ENCODE measurements around the gene RPL28.
A peak's percentile ranks its signal among the peaks of the same experiment; 100 is the strongest.

Gene RPL28

DNA sequence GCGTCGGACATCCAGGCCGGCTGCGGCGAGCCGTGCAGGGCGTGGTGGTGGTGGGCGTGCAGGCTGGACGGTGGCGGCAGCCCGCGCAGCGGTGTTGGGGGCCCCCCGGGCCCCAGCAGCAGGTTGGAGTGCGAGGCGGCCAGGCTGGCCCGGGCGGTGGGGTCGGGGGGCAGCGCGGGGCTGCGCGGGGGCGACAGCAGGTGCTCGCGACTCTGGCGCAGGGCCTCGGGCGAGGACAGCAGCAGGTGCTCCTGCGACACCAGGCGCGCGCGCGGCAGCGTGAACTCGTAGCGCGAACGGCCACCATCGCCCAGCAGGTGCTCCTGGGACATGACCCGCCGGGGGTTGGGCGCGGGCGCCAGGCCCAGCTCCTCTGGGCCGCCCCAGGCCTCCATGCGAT, 47.6 kb downstream of the RPL28 start:
- Mint-ChIP-seq H3K4me1 (no peaks in the 10 kb centered on the region), H3K4me3 (no peak overlapping the region), H3K27ac (no peak overlapping the region), H3K27me3 (peaks cover 65% of the 10 kb centered on the region), H3K36me3 (peaks cover 1% of the 10 kb centered on the region), H3K9me3 (peaks cover 7% of the 10 kb centered on the region)
- CTCF ChIA-PET = no interaction called here
- DNase-seq = no peak

DNA sequence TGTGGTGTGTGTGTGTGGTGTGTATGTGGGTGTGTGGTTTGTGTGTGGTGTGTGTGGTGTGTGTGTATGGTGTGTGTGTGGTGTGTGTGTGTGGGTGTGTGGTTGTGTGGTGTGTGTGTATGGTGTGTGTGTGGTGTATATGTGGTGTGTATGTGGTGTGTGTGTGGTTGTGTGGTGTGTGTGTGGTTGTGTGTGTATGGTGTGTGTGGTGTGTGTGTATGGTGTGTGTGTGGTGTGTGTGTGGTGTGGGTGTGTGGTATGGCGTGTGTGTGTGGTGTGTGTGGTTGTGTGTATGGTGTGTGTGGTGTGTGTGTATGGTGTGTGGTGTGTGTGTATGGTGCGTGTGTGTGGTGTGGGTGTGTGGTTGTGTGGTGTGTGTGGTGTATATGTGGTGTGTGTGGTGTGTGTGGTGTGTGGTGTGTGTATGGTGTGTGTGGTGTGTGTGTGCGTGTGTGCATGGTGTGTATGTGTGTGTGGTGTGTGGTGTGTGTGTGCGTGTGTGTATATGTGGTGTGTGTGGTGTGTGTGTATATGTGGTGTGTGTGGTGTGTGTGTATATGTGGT, 48.7 kb downstream of the RPL28 start:
- peaks cover 7% of the 10 kb centered on the region for H3K9me3 Mint-ChIP-seq
- no peaks in the 10 kb centered on the region for H3K4me1 Mint-ChIP-seq
- H3K36me3 Mint-ChIP-seq = peaks cover 1% of the 10 kb centered on the region
- H3K4me3 Mint-ChIP-seq = no peak overlapping the region
- peaks cover 65% of the 10 kb centered on the region for H3K27me3 Mint-ChIP-seq
- DNase-seq = no peak
- CTCF ChIA-PET = no interaction called here
- H3K27ac Mint-ChIP-seq = no peak overlapping the region

DNA sequence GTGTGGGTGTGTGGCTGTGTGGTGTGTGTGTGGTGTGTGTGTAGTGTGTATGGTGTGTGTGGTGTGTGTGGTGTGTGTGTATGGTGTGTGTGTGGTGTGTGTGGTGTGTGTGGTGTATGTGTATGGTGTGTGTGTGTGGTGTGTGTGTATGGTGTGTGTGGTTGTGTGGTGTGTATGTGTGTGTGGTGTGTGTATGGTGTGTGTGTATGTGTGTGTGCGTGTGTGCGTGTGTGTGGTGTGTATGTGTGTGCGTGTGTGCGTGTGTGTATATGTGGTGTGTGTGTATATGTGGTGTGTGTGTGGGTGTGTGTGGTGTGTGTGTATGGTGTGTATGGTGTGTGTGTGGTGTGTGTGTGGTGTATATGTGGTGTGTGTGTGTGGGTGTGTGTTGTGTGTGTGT, 49.3 kb downstream of the RPL28 start:
- no peak for DNase-seq
- H3K4me1 Mint-ChIP-seq = no peaks in the 10 kb centered on the region
- H3K27ac Mint-ChIP-seq = no peak overlapping the region
- H3K4me3 Mint-ChIP-seq = no peak overlapping the region
- peaks cover 64% of the 10 kb centered on the region for H3K27me3 Mint-ChIP-seq
- CTCF ChIA-PET = no interaction called here
- H3K9me3 Mint-ChIP-seq = peaks cover 7% of the 10 kb centered on the region
- H3K36me3 Mint-ChIP-seq = peaks cover 1% of the 10 kb centered on the region

DNA sequence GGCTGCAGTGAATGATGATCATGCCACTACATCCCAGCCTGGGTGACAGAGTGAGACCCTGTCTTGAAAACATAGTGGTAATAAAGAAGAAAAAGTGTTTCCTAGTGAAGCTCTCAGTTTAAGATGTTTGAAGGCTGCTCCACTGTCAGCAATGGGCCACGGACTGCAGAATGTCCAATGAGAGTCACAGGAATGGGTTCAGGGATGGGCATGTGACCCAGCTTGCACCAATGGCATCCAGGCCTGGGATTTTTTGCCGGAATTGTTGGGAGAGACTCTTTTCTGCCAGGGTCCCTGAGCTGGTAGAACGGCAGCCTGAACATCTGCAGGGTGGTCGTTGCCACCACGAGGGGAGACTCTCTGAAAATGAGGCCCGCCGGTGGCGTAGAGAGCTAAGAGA, 51.1 kb downstream of the RPL28 start:
- H3K4me3 Mint-ChIP-seq = no peak overlapping the region
- DNase-seq = no peak
- CTCF ChIA-PET = interaction anchor here (1.0 to 1.3 kb wide), 3 partner anchors 17 to 276 kb away, joined by 3 to 8 read pairs (median 3); no protein-coding TSS in a partner anchor
- H3K27me3 Mint-ChIP-seq = peaks cover 66% of the 10 kb centered on the region
- H3K36me3 Mint-ChIP-seq = peaks cover 1% of the 10 kb centered on the region
- no peak overlapping the region for H3K27ac Mint-ChIP-seq
- H3K9me3 Mint-ChIP-seq = peaks cover 2% of the 10 kb centered on the region
- H3K4me1 Mint-ChIP-seq = peaks cover 12% of the 10 kb centered on the region

DNA sequence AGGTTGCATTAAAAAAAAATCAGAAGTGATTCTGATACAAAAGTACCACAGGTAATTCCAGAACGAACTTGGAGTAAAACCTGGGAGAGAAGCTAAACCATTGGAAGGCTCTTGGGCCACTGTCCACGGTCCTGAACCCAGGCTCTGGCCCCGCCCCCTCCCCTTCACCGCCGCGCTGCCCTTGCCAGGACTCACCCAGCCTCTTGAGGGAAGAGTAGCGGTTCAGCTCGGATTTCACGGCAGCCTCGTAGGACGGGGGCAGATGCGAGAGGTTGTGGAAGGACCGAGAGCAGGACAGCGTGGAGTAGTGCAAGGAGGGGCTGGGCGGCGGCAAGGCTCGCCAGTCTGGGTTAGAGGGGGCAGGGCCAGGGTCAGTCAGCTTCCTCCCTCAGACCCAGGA, 51.7 kb downstream of the RPL28 start:
- peak; percentile 62 for DNase-seq
- CTCF ChIA-PET = interaction anchor here (1.0 to 1.3 kb wide), 3 partner anchors 16 to 277 kb away, joined by 3 to 8 read pairs (median 3); no protein-coding TSS in a partner anchor

DNA sequence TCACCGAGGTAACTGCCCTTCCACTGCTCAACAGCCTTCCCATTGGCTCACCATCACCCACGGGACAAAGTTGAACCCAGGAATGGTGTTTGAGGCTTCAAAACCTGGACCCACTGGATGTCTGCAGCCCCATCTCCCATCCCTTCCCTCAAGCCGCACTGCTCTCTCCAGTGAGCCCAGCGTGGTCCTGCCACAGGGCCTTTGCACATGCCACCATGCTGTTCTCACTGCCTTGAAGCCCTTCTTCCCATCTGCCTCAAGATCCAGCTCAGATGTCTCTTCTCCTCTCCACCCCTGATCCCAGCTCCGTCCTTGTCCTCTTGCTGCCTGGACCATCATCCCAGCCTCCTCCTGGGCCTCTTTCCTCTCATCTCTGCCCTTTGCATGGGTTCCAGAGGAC, 53.3 kb downstream of the RPL28 start:
- Mint-ChIP-seq H3K4me3 (no peak overlapping the region), H3K4me1 (peaks cover 16% of the 10 kb centered on the region), H3K27me3 (peaks cover 77% of the 10 kb centered on the region), H3K9me3 (no peaks in the 10 kb centered on the region), H3K36me3 (no peaks in the 10 kb centered on the region), H3K27ac (peak overlapping the region; percentile 42)
- CTCF ChIA-PET = no interaction called here
- no peak for DNase-seq

More for the DNA sequence above, 51.7 kb downstream of the RPL28 start:
- peaks cover 66% of the 10 kb centered on the region for H3K27me3 Mint-ChIP-seq
- no peak overlapping the region for H3K27ac Mint-ChIP-seq
- no peaks in the 10 kb centered on the region for H3K9me3 Mint-ChIP-seq
- H3K4me3 Mint-ChIP-seq = no peak overlapping the region
- peaks cover 1% of the 10 kb centered on the region for H3K36me3 Mint-ChIP-seq
- peaks cover 13% of the 10 kb centered on the region for H3K4me1 Mint-ChIP-seq

DNA sequence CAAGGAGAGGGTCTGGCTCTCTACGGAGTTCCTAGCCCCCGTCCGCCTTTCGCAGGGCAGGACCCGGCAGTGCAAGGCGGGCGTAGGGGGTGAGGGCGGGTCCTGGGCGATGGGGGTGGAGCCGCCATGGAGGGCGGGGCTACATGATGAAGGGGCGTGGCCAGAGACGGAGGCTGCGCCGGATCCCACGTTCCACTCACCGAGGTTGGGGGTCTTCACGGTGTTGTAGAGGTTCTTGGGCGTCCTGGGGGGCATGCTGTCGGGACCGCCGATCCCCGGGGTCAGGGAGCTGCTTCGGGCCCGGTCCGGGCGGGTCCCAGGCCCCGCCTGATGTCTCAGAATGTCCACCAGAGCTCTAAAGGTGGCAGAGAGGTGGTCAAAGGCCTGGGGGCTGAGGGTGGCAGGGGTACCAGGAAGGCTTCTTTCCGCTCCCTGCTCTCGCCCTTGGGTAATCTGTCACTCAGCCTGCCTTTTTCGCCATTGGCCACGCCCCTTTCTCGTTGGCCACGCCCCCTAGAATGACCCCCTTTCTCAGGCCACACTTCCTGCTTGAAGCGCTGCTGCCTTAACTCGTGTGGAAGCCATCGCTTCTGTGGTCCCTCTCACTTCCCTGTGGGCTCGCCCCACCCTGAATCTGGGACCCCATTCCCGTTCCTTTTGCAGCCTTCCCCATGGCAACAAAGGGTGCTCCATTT, 54.8 kb downstream of the RPL28 start:
- DNase-seq = no peak
- no peak overlapping the region for H3K4me3 Mint-ChIP-seq
- H3K9me3 Mint-ChIP-seq = no peaks in the 10 kb centered on the region
- CTCF ChIA-PET = no interaction called here
- peaks cover 16% of the 10 kb centered on the region for H3K4me1 Mint-ChIP-seq
- peaks cover 92% of the 10 kb centered on the region for H3K27me3 Mint-ChIP-seq
- no peak overlapping the region for H3K27ac Mint-ChIP-seq
- H3K36me3 Mint-ChIP-seq = no peaks in the 10 kb centered on the region

DNA sequence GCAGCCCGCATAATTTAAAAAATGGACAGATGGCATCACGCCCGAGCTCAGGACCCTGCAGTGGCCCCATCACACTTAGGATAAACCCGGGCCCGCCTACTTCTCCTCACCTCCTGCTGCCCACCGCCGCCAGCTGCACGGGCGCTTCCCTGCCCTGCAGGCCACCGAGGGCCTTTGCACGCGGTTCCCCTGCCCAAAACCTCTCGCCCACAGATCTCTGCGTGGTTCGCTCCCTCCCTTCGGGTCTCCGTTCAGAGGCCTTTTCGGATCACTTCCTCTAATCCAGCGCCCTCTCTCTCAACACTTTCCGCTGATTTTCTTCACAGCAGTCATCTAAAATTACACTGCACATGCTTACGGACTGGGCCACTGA, 55.6 kb downstream of the RPL28 start:
- no peaks in the 10 kb centered on the region for H3K36me3 Mint-ChIP-seq
- H3K9me3 Mint-ChIP-seq = no peaks in the 10 kb centered on the region
- CTCF ChIA-PET = no interaction called here
- H3K27ac Mint-ChIP-seq = peak overlapping the region; percentile 60
- peaks cover 16% of the 10 kb centered on the region for H3K4me1 Mint-ChIP-seq
- no peak for DNase-seq
- no peak overlapping the region for H3K4me3 Mint-ChIP-seq
- peaks cover 98% of the 10 kb centered on the region for H3K27me3 Mint-ChIP-seq

DNA sequence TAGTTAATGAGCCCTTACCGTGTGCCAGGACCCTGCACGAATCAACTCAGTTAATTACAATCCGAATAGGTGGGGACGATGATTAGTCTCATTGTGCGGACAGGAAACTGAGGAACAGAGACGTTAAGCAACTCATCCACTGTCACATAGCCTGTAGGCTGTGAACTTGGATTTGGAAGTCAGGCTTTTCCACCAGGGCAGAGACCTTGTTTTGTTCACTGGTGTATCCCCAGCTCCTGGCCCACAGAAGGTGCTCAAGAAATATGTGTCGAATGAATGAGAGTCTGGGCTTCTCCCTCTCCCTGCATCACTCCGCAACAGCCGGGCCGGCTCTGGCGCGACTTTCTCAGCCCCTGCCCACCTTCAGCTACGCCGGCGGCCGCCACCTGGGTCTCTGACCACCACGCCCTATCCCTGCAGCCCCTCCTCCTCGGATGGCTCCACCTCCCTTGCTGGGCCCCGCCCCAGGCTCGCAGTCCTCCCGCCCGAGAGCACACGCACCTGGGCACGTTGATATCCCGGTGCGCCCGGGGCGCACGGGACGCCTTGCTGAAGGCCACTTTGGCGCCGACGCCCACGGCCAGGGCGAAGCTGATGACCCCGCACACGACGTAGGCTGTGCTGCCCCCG, 56.1 kb downstream of the RPL28 start:
- no peaks in the 10 kb centered on the region for H3K9me3 Mint-ChIP-seq
- peak overlapping the region; percentile 60 for H3K27ac Mint-ChIP-seq
- peaks cover 16% of the 10 kb centered on the region for H3K4me1 Mint-ChIP-seq
- no peak for DNase-seq
- H3K36me3 Mint-ChIP-seq = no peaks in the 10 kb centered on the region
- peaks cover 93% of the 10 kb centered on the region for H3K27me3 Mint-ChIP-seq
- H3K4me3 Mint-ChIP-seq = no peak overlapping the region
- CTCF ChIA-PET = no interaction called here

DNA sequence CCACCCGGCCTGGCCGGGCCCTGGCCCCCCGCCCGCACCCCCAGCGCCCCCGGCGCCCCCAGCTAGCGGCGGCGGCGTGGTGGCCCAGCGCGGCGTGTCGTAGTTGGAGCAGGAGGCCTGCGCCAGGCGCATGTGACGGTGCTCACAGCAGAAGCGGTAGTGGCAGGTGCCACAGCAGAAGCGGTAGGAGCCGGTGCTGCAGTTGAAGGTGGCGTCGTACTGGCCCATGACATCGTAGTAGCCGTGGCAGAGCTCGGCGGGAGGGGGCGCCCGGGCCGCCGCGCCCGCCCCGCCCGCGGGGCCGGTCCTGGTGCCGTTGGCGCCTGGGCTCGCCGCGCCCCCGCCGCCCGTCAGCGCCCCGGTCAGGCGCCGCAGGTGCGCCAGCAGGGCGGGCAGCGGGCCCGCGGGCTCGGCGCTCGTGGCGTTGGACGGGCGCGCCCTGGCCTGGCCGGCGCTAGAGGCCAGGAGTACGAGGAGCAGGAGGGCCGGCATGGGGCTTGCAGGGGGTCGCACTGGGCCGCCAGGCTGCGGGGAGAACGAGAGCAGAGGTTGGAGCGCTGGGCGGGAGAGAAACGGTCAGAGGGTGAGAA, 56.7 kb downstream of the RPL28 start:
- H3K36me3 Mint-ChIP-seq = no peaks in the 10 kb centered on the region
- peaks cover 16% of the 10 kb centered on the region for H3K4me1 Mint-ChIP-seq
- DNase-seq = no peak
- no peak overlapping the region for H3K4me3 Mint-ChIP-seq
- no peaks in the 10 kb centered on the region for H3K9me3 Mint-ChIP-seq
- CTCF ChIA-PET = no interaction called here
- H3K27ac Mint-ChIP-seq = no peak overlapping the region
- H3K27me3 Mint-ChIP-seq = peaks cover 87% of the 10 kb centered on the region

DNA sequence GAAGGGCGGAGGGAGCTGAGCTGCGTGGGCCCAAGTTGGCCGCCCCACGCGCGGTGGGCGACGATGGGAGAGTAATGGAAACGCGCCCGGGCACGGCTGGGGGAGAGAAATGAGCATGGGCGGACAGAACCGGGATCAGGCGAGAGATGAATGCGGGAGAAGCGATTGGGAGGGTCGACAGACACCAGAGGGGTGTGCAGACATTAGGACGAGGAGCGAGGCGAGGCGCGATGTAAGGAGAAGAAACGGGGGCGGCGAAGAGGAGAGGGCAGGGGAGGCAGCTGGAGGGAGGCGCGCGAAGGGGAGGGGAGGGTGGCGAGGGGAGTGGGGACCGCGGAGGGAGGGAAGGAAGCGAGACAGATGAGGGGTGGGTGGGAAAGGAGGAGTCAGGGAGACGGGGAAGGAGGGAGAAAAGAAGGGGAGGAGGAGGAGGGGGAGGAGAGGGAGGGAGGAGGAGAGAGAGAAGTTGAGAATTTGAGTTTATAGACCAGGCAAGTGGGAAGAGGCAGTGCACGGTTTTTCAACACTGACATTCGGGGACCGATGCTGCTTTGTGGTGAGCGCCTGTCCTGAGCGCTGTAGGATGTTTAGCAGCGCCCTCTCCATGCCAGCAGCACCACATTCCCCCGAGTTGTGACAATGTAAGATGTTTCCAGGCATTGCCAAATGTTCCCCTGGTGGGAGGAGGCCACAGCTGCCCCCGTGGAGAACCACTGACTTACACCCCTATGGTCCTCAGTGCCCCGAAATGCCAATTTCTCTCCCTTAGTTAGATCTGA, 57.5 kb downstream of the RPL28 start, which contains the start of gene SHISA7:
SHISA7 (minus strand) TSS at position 256 of the 779 bp plus-strand sequence. CDS start 437 bp downstream, outside the sequence.
- H3K36me3 Mint-ChIP-seq = no peaks in the 10 kb centered on the region
- H3K4me1 Mint-ChIP-seq = peaks cover 16% of the 10 kb centered on the region
- H3K27me3 Mint-ChIP-seq = peaks cover 79% of the 10 kb centered on the region
- H3K4me3 Mint-ChIP-seq = no peak within 1 kb of the TSS
- CTCF ChIA-PET = no interaction called here
- no peak for DNase-seq
- no peaks in the 10 kb centered on the region for H3K9me3 Mint-ChIP-seq
- no peak within 1 kb of the TSS for H3K27ac Mint-ChIP-seq

DNA sequence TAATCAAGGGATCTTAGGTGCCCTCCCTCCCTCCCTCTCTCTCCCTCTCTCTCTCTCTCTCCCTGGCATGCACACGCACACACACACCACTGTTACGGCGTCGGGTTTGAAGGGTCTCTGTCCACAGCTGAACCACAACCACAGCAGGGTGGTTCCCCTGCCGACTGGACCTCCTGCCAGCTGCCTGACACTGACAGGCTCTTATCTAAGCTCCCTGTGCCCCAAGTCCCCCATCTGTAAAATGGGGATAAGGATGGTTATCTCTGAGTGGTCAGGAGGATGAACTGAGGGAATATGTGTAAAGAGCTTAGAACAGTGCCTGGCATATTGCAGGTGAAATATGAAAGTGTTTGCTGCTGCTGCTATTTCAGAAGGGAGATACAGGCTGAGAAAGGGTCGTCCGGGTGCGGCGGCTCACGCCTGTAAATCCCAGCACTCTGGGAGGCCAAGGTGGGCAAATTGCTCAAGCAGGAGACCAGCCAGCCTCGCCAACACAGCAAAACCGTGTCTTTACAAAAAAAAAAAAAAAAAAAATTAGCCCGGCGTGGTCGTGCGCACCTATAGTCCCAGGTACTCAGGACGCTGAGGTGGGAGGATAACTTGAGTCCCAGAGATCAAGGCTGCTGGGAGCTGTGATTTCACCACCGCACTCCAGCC, 58.2 kb downstream of the RPL28 start:
- no peak overlapping the region for H3K4me3 Mint-ChIP-seq
- H3K36me3 Mint-ChIP-seq = no peaks in the 10 kb centered on the region
- CTCF ChIA-PET = no interaction called here
- H3K27me3 Mint-ChIP-seq = peaks cover 72% of the 10 kb centered on the region
- no peaks in the 10 kb centered on the region for H3K9me3 Mint-ChIP-seq
- H3K27ac Mint-ChIP-seq = no peak overlapping the region
- peaks cover 16% of the 10 kb centered on the region for H3K4me1 Mint-ChIP-seq
- no peak for DNase-seq

DNA sequence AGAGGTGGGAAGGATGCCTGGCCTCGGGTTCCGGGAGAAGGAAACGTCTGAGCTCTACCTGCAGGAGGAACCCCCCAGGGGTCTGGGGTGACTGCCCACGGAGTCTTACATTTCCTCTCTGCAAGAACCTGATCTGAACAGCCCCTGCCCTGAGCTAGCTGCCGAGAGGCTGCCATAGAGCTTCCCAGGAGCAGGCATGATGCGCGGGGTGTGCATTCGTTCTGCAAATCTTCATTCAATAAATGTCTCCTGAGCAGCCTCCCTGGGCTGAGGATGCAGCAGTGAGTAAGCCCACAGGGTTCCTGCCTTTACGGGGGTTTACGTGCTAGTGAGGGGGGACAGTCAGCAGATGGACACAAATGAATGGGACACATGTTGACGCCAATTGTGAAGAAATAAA, 58.9 kb downstream of the RPL28 start:
- Mint-ChIP-seq H3K36me3 (no peaks in the 10 kb centered on the region), H3K4me3 (no peak overlapping the region), H3K27me3 (peaks cover 65% of the 10 kb centered on the region), H3K4me1 (peaks cover 16% of the 10 kb centered on the region), H3K9me3 (no peaks in the 10 kb centered on the region), H3K27ac (no peak overlapping the region)
- DNase-seq = no peak
- CTCF ChIA-PET = interaction anchor here (1.1 kb wide), 1 partner anchor 58 kb away, joined by 3 read pairs; no protein-coding TSS in a partner anchor

DNA sequence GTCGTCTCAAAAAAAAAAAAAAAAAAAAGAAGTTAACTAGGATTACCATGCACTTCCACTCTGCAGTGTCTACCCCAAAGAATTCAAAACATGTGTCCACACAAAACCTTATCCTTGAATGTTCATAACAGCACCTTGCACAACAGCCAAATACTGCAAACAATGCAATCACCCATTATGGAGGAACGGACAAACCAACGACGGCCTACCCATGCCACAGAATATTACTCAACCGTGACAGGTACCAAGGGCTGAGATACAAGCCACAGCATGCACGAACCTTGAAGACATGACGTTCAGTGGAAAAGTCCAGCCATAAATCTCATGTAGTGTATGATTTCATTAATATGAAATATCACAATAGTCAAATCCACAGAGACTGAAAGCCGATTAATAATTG, 60.3 kb downstream of the RPL28 start:
- H3K27me3 Mint-ChIP-seq = peaks cover 60% of the 10 kb centered on the region
- CTCF ChIA-PET = no interaction called here
- H3K27ac Mint-ChIP-seq = no peak overlapping the region
- no peak overlapping the region for H3K4me3 Mint-ChIP-seq
- no peak for DNase-seq
- H3K4me1 Mint-ChIP-seq = peaks cover 12% of the 10 kb centered on the region
- H3K9me3 Mint-ChIP-seq = no peaks in the 10 kb centered on the region
- no peaks in the 10 kb centered on the region for H3K36me3 Mint-ChIP-seq

Measured in activated naive CD4-positive, alpha-beta T cell treated with anti-CD3 and anti-CD28 coated beads, Interleukin-2, amount 10 ng/mL, durations not matched to agents 7 days and 5 days (primary cell).